Esophagus squamous epithelium (tissue), 5 donors: ENCODE results near the gene MMP26. TPM values are rescaled to one million over a fixed set of nuclear protein-coding genes. Genes with fewer than 3 reads are reported as not detected.

Experiments
- DNase-seq: peaks from one replicate; lab custom pipeline; 2025; lab: John Stamatoyannopoulos, UW
- H3K27ac ChIP-seq, 4 donors: fragments of 200-600 bp; sonication (generic); one replicate each; pipeline ENCODE4 v1.5.1; 2016 to 2019; ENCODE audit warnings: mild to moderate bottlenecking in 1 of 4
- H3K27me3 ChIP-seq, 4 donors: fragments of 200-600 bp; sonication (generic); 1 replicate in 3 of 4; 2 replicates in 1 of 4; pipeline versions ENCODE4 v1.5.1 to v1.6.0; 2017 to 2021; ENCODE audit warnings: antibody characterized with exemption in 1 of 4
- H3K36me3 ChIP-seq, 3 donors: fragments of 200-600 bp; sonication (generic); one replicate each; pipeline ENCODE4 v1.5.1; 2016 to 2019
- H3K4me1 ChIP-seq, 3 donors: fragments of 200-600 bp; sonication (generic); one replicate each; pipeline ENCODE4 v1.5.1; 2017 to 2019
- H3K4me3 ChIP-seq, 4 donors: fragments of 200-600 bp; sonication (generic); 1 replicate in 3 of 4; 2 replicates in 1 of 4; pipeline ENCODE4 v1.5.1; 2016 to 2019; ENCODE audit warnings: mild to moderate bottlenecking in 2 of 4, moderate library complexity in 1 of 4
- H3K9me3 ChIP-seq, 3 donors: fragments of 200-600 bp; sonication (generic); one replicate each; pipeline ENCODE4 v1.5.1; 2016 to 2019
- CTCF ChIP-seq, 6 experiments: fragments of 450-650 bp in 4 of 6; fragments of 200-600 bp in 2 of 6; sonication (generic) in 2 of 6; IDR thresholded peaks; one replicate each; pipeline ENCODE4 v1.5.1; 2016 to 2019; ENCODE audit warnings: antibody characterized with exemption in 6 of 6, mild to moderate bottlenecking in 4 of 6, moderate library complexity in 4 of 6
- POLR2A ChIP-seq, 4 donors: fragments of 450-650 bp; IDR thresholded peaks; one replicate each; pipeline ENCODE4 v1.6.1; 2017; ENCODE audit warnings: antibody characterized with exemption in 4 of 4, mild to moderate bottlenecking in 4 of 4, moderate library complexity in 3 of 4
- WGBS, 2 donors: methylation state at CpG; one replicate each; pipeline ENCODE4 v1.1.5; 2018; 5-methylcytosine and 5-hydroxymethylcytosine counted together
- intact Hi-C: fragments of 100-400 bp; cut with DNase I; formaldehyde crosslinking; loops from one replicate; pipeline ENCODE4 v1.15.0; 2022
- total RNA-seq, 4 donors: library from RNA; depleted of rRNA; stranded (reverse); fragments of >200 nt; gene quantifications; one replicate each; pipeline ENCODE4 v1.1.0, GENCODE V29; 2016
- donor health status: DM: yes; HTN: yes; CAD: no.

The MMP26 gene
- total RNA-seq, 4 donors from 2014 or later = not detected

- no peak for DNase-seq
- H3K4me1 ChIP-seq = no peaks in the 10 kb centered on the region
- H3K27me3 ChIP-seq = no peaks in the 10 kb centered on the region
- intact Hi-C loops = no loop called here
- H3K9me3 ChIP-seq = no peaks in the 10 kb centered on the region
- H3K27ac ChIP-seq = no peak overlapping the region
- WGBS, 2 donors = 67 to 69% methylated on average over 2 of the region's 2 CpGs
- no peaks in the 10 kb centered on the region for H3K36me3 ChIP-seq
- TF ChIP-seq POLR2A (IDR thresholded peaks at IDR 0.05) = no peak
- no peak overlapping the region for H3K4me3 ChIP-seq
These were observed 26.6 kb upstream of the MMP26 start for GRCh38 chr11:4677948-4678347.

- no peaks in the 10 kb centered on the region for H3K4me1 ChIP-seq
- no peaks in the 10 kb centered on the region for H3K9me3 ChIP-seq
- H3K27ac ChIP-seq = no peak overlapping the region
- WGBS, 2 donors = 41 to 45% methylated on average over 3 of the region's 3 CpGs
- DNase-seq = no peak
- H3K36me3 ChIP-seq = no peaks in the 10 kb centered on the region
- intact Hi-C loops = no loop called here
- no peaks in the 10 kb centered on the region for H3K27me3 ChIP-seq
- TF ChIP-seq CTCF (IDR thresholded peaks at IDR 0.05) (no peak), POLR2A (IDR thresholded peaks at IDR 0.05) (no peak)
- no peak overlapping the region for H3K4me3 ChIP-seq
These were observed 24.2 kb upstream of the MMP26 start for GRCh38 chr11:4680341-4680740.

- no peak overlapping the region for H3K4me3 ChIP-seq
- 47 to 54% methylated on average over 2 of the region's 2 CpGs for WGBS, 2 donors
- intact Hi-C loops = no loop called here
- DNase-seq = no peak
- no peaks in the 10 kb centered on the region for H3K9me3 ChIP-seq
- no peaks in the 10 kb centered on the region for H3K36me3 ChIP-seq
- no peak overlapping the region for H3K27ac ChIP-seq
- H3K27me3 ChIP-seq = no peaks in the 10 kb centered on the region
- TF ChIP-seq CTCF (IDR thresholded peaks at IDR 0.05) = no peak
- TF ChIP-seq POLR2A (IDR thresholded peaks at IDR 0.05) = no peak
- H3K4me1 ChIP-seq = no peaks in the 10 kb centered on the region
These were observed 21.8 kb upstream of the MMP26 start for GRCh38 chr11:4682623-4683419.

- no peaks in the 10 kb centered on the region for H3K9me3 ChIP-seq
- H3K4me3 ChIP-seq = no peak overlapping the region
- no peak overlapping the region for H3K27ac ChIP-seq
- H3K4me1 ChIP-seq = no peaks in the 10 kb centered on the region
- WGBS, 2 donors = 54 to 73% methylated on average over 3 of the region's 3 CpGs
- intact Hi-C loops = no loop called here
- no peak for DNase-seq
- TF ChIP-seq CTCF (IDR thresholded peaks at IDR 0.05) = no peak
- TF ChIP-seq POLR2A (IDR thresholded peaks at IDR 0.05) = no peak
- H3K27me3 ChIP-seq = no peaks in the 10 kb centered on the region
- H3K36me3 ChIP-seq = no peaks in the 10 kb centered on the region
These were observed 19.8 kb upstream of the MMP26 start for GRCh38 chr11:4684631-4685285.

GRCh38 chr11:4695442-4695841 is 9.1 kb upstream of the MMP26 start:
- H3K9me3 ChIP-seq = no peaks in the 10 kb centered on the region
- TF ChIP-seq POLR2A (IDR thresholded peaks at IDR 0.05) = no peak
- no peaks in the 10 kb centered on the region for H3K27me3 ChIP-seq
- H3K4me1 ChIP-seq = no peaks in the 10 kb centered on the region
- no peak overlapping the region for H3K27ac ChIP-seq
- intact Hi-C loops = no loop called here
- no peak overlapping the region for H3K4me3 ChIP-seq
- no peaks in the 10 kb centered on the region for H3K36me3 ChIP-seq
- DNase-seq = no peak
- WGBS, 2 donors = 22 to 35% methylated on average over 1 of the region's 1 CpG

GRCh38 chr11:4697585-4697984 is 7.0 kb upstream of the MMP26 start, which contains the start of gene OR51E2:
Gene OR51E2, minus strand, starts transcription at chr11:4697853. Its CDS starts 15,142 bp downstream, at chr11:4682711.
- Histone ChIP-seq H3K4me1 (no peaks in the 10 kb centered on the region), H3K27me3 (no peaks in the 10 kb centered on the region), H3K36me3 (no peaks in the 10 kb centered on the region), H3K9me3 (no peaks in the 10 kb centered on the region), H3K4me3 (no peak within 1 kb of the TSS), H3K27ac (no peak within 1 kb of the TSS)
- intact Hi-C loops = no loop called here
- 53 to 69% methylated on average over 3 of the region's 3 CpGs for WGBS, 2 donors
- DNase-seq = no peak
- no peak for TF ChIP-seq POLR2A (IDR thresholded peaks at IDR 0.05)
- no peak for TF ChIP-seq CTCF (IDR thresholded peaks at IDR 0.05)
